CD14-positive monocyte (primary cell): Measurements from ENCODE around the gene FNDC3A. TPM values are rescaled to one million over a fixed set of nuclear protein-coding genes. Genes with fewer than 3 reads are reported as not detected.
"Not testable (repeated sequence)": the region's sequence is repeated elsewhere in the genome, so short reads cannot be mapped to it uniquely, and the experiment has no call there.

ENCODE experiments used
- DNase-seq, 3 donors: peaks; one replicate each; pipeline ENCODE4 v3.0.0-alpha.2; 2011 to 2022
- H2AFZ ChIP-seq: 2 replicates; pipeline ENCODE4 v1.6.0; 2012; ENCODE audit warnings: mild to moderate bottlenecking, low read depth, low read length, inconsistent platforms; ENCODE audit not compliant: insufficient read depth, poor library complexity, severe bottlenecking
- H3K27ac ChIP-seq, 2 donors: 1 replicate in 1 of 2; 2 replicates in 1 of 2; pipeline ENCODE4 v1.5.1; 2012 to 2013; ENCODE audit warnings: low read length in 2 of 2, control low read depth in 1 of 2, inconsistent platforms in 1 of 2, low read depth in 1 of 2, mild to moderate bottlenecking in 1 of 2
- H3K27me3 ChIP-seq, 2 donors: one replicate each; pipeline versions ENCODE4 v1.6.0 to v1.6.1; 2011 to 2013; ENCODE audit warnings: low read length in 2 of 2; ENCODE audit not compliant: control insufficient read depth in 2 of 2, insufficient read depth in 2 of 2
- H3K36me3 ChIP-seq, 2 donors: replicated peaks in 1 of 2; 1 replicate in 1 of 2; 2 replicates in 1 of 2; pipeline versions ENCODE4 v1.5.1 to v1.6.1; 2012 to 2013; ENCODE audit warnings: low read length in 2 of 2, control low read depth in 1 of 2, inconsistent platforms in 1 of 2, mild to moderate bottlenecking in 1 of 2; ENCODE audit not compliant: insufficient read depth in 2 of 2, control insufficient read depth in 1 of 2
- H3K4me1 ChIP-seq, 2 donors: 1 replicate in 1 of 2; 2 replicates in 1 of 2; pipeline versions ENCODE4 v1.5.1 to v1.6.1; 2012 to 2013; ENCODE audit warnings: low read length in 2 of 2, control low read depth in 1 of 2, inconsistent platforms in 1 of 2, mild to moderate bottlenecking in 1 of 2, moderate library complexity in 1 of 2; ENCODE audit not compliant: insufficient read depth in 2 of 2, control insufficient read depth in 1 of 2
- H3K4me2 ChIP-seq: replicated peaks from 2 replicates; pipeline ENCODE3; 2012; ENCODE audit warnings: low read length, moderate library complexity, mild to moderate bottlenecking; ENCODE audit not compliant: poor library complexity, severe bottlenecking; ENCODE audit errors: extremely low read depth
- H3K4me3 ChIP-seq, 3 experiments: fragments of 200-600 bp in 1 of 3; sonication (generic) in 1 of 3; replicated peaks in 1 of 3; 1 replicate in 2 of 3; 2 replicates in 1 of 3; pipeline ENCODE4 v1.5.1; 2011 to 2013; ENCODE audit warnings: low read length in 3 of 3, mild to moderate bottlenecking in 3 of 3, control low read depth in 2 of 3, low read depth in 2 of 3, inconsistent platforms in 1 of 3, moderate library complexity in 1 of 3
- H3K79me2 ChIP-seq: 2 replicates; pipeline ENCODE4 v1.6.0; 2012; ENCODE audit warnings: mild to moderate bottlenecking, control low read depth, inconsistent platforms, low read length, moderate library complexity; ENCODE audit not compliant: insufficient read depth
- H3K9ac ChIP-seq: 2 replicates; pipeline ENCODE4 v1.6.0; 2017; ENCODE audit warnings: low read length, mild to moderate bottlenecking; ENCODE audit not compliant: insufficient read depth, poor library complexity, severe bottlenecking
- H3K9me3 ChIP-seq, 2 donors: replicated peaks in 1 of 2; 1 replicate in 1 of 2; 2 replicates in 1 of 2; pipeline versions ENCODE4 v1.5.1 to v1.6.1; 2012 to 2013; ENCODE audit warnings: low read length in 2 of 2, control low read depth in 1 of 2; ENCODE audit not compliant: control insufficient read depth in 1 of 2, insufficient read depth in 1 of 2
- H4K20me1 ChIP-seq: 2 replicates; pipeline ENCODE4 v1.6.0; 2012; ENCODE audit warnings: mild to moderate bottlenecking, low read length, control low read depth, moderate library complexity; ENCODE audit not compliant: insufficient read depth
- H3K27ac Mint-ChIP-seq, 7 donors: one replicate each; pipeline ENCODE4 v1.8.0; 2020; ENCODE audit warnings: mild to moderate bottlenecking in 7 of 7, mixed read lengths in 7 of 7, moderate library complexity in 6 of 7, inconsistent platforms in 2 of 7
- H3K27me3 Mint-ChIP-seq, 3 donors: one replicate each; pipeline ENCODE4 v1.8.0; 2021 to 2022; ENCODE audit warnings: low read depth in 3 of 3, mild to moderate bottlenecking in 3 of 3, mixed read lengths in 3 of 3, moderate library complexity in 3 of 3, inconsistent platforms in 1 of 3
- H3K36me3 Mint-ChIP-seq, 2 donors: one replicate each; pipeline ENCODE4 v1.8.0; 2020; ENCODE audit warnings: mixed read lengths in 2 of 2, inconsistent platforms in 1 of 2, mild to moderate bottlenecking in 1 of 2
- H3K4me1 Mint-ChIP-seq: one replicate; pipeline ENCODE4 v1.8.0; 2020; ENCODE audit warnings: mild to moderate bottlenecking, mixed read lengths
- H3K4me3 Mint-ChIP-seq, 2 donors: one replicate each; pipeline ENCODE4 v1.8.0; 2020; ENCODE audit warnings: mild to moderate bottlenecking in 2 of 2, mixed read lengths in 2 of 2, moderate library complexity in 1 of 2
- H3K9me3 Mint-ChIP-seq, 7 donors: one replicate each; pipeline ENCODE4 v1.8.0; 2020 to 2022; ENCODE audit warnings: mixed read lengths in 7 of 7, mild to moderate bottlenecking in 6 of 7, moderate library complexity in 6 of 7, inconsistent platforms in 2 of 7
- WGBS: methylation state at CpG from one replicate; pipeline ENCODE4 v1.1.5; 2013; ENCODE audit warnings: missing lambda C conversion rate; ENCODE audit not compliant: insufficient coverage; 5-methylcytosine and 5-hydroxymethylcytosine counted together
- intact Hi-C, 2 donors: fragments of 100-400 bp; cut with micrococcal nuclease; formaldehyde crosslinking; loops; one replicate each; pipeline versions ENCODE4 v1.15.0 to v1.15.1; 2023
- polyA plus RNA-seq, 3 donors: library from polyadenylated mRNA; depleted of rRNA in 1 of 3; unstranded in 2 of 3; stranded (reverse) in 1 of 3; fragments of 300-500 nt in 2 of 3; fragments of >200 nt in 1 of 3; fragmentation: Illumina TruSeq in 2 of 3; gene quantifications; 1 replicate in 2 of 3; 2 replicates in 1 of 3; pipeline ENCODE4 v1.2.3, GENCODE V29; 2012 to 2021
- TF ChIP-seq, protein P1 (sequence below): fragments of 200-600 bp; IDR thresholded peaks from one replicate; pipeline ENCODE4 v1.8.0; 2022; ENCODE audit warnings: antibody characterized with exemption, mild to moderate bottlenecking

Gene FNDC3A
- polyA plus RNA-seq, 3 donors = 8.3 to 27.0 (median 12.0) TPM

DNA sequence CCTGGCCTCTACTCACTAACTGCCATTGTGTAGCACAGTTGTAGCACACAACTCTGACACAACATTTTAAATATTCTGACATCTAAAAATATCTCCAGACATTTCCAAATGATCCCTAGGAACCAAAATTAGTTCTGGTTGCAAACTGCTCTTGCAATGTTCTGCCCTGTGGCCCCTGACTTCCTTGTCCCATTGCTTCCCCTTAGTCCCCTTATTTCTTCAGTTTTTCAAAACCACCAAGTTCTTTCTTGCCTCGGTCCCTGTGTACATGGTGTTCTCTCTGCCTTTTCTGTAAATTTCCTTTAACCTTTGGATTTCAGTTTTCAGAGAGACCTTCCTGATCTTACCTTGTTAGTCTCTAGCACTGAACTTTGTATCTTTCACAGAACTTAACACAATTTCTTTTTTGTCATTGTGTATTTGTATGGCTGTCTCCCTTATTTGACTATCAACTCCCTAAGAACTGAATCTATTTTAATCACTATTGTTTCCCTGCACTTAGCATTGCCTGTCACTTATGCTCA, 156.8 kb downstream of the FNDC3A start:
- peaks cover 71% of the 10 kb centered on the region for H3K79me2 ChIP-seq
- Mint-ChIP-seq H3K27ac (peak overlapping the region; percentile 8 to 84 (median 74)), H3K9me3 (no peaks in the 10 kb centered on the region), H3K4me3 (peak overlapping the region in 1 of 2 donors; percentile 40), H3K27me3 (no peaks in the 10 kb centered on the region), H3K4me1 (peaks cover 30% of the 10 kb centered on the region), H3K36me3 (peaks cover 44 to 58% of the 10 kb centered on the region in 2 donors)
- H3K36me3 ChIP-seq = peaks cover 43 to 69% of the 10 kb centered on the region in 2 donors
- no peak overlapping the region for H3K9ac ChIP-seq
- TF ChIP-seq, protein P1, sequence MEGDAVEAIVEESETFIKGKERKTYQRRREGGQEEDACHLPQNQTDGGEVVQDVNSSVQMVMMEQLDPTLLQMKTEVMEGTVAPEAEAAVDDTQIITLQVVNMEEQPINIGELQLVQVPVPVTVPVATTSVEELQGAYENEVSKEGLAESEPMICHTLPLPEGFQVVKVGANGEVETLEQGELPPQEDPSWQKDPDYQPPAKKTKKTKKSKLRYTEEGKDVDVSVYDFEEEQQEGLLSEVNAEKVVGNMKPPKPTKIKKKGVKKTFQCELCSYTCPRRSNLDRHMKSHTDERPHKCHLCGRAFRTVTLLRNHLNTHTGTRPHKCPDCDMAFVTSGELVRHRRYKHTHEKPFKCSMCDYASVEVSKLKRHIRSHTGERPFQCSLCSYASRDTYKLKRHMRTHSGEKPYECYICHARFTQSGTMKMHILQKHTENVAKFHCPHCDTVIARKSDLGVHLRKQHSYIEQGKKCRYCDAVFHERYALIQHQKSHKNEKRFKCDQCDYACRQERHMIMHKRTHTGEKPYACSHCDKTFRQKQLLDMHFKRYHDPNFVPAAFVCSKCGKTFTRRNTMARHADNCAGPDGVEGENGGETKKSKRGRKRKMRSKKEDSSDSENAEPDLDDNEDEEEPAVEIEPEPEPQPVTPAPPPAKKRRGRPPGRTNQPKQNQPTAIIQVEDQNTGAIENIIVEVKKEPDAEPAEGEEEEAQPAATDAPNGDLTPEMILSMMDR = no peak
- peak overlapping the region in 1 of 3 experiments; percentile 18 for H3K4me3 ChIP-seq
- 0% methylated on average over 1 of the region's 1 CpG for WGBS
- H3K9me3 ChIP-seq = no peaks in the 10 kb centered on the region
- H3K4me2 ChIP-seq = peak overlapping the region; percentile 33
- H4K20me1 ChIP-seq = peaks cover 9% of the 10 kb centered on the region
- H3K4me1 ChIP-seq = peaks cover 14 to 17% of the 10 kb centered on the region in 2 donors
- intact Hi-C loops = no loop called here
- H3K27me3 ChIP-seq = no peaks in the 10 kb centered on the region
- H2AFZ ChIP-seq = no peak overlapping the region
- peak in 2 of 3 donors; percentile 8 to 20 for DNase-seq
- H3K27ac ChIP-seq = peak overlapping the region in 1 of 2 donors; percentile 55

- peaks cover 53% of the 10 kb centered on the region for H3K79me2 ChIP-seq
- no peak overlapping the region for H3K4me3 Mint-ChIP-seq
- H4K20me1 ChIP-seq = peaks cover 3% of the 10 kb centered on the region
- no peak overlapping the region for H3K9ac ChIP-seq
- H3K4me1 ChIP-seq = peaks cover 14 to 17% of the 10 kb centered on the region in 2 donors
- H3K9me3 ChIP-seq = no peaks in the 10 kb centered on the region
- peaks cover 30% of the 10 kb centered on the region for H3K4me1 Mint-ChIP-seq
- intact Hi-C loops = no loop called here
- H3K9me3 Mint-ChIP-seq = no peaks in the 10 kb centered on the region
- TF ChIP-seq, protein P1 = no peak
- no peak overlapping the region for H3K27ac Mint-ChIP-seq
- H3K27me3 ChIP-seq = no peaks in the 10 kb centered on the region
- no peaks in the 10 kb centered on the region for H3K27me3 Mint-ChIP-seq
- H3K27ac ChIP-seq = no peak overlapping the region
- no peak for DNase-seq
- WGBS = no CpG with 5 or more reads among the region's 3 CpGs
- peaks cover 54 to 69% of the 10 kb centered on the region in 2 donors for H3K36me3 Mint-ChIP-seq
- H3K36me3 ChIP-seq = peaks cover 57 to 69% of the 10 kb centered on the region in 2 donors
- no peak overlapping the region for H2AFZ ChIP-seq
- no peak overlapping the region for H3K4me3 ChIP-seq
- no peak overlapping the region for H3K4me2 ChIP-seq
Measured at GRCh38 chr13:49134305-49134704, 158.6 kb downstream of the FNDC3A start.

DNA sequence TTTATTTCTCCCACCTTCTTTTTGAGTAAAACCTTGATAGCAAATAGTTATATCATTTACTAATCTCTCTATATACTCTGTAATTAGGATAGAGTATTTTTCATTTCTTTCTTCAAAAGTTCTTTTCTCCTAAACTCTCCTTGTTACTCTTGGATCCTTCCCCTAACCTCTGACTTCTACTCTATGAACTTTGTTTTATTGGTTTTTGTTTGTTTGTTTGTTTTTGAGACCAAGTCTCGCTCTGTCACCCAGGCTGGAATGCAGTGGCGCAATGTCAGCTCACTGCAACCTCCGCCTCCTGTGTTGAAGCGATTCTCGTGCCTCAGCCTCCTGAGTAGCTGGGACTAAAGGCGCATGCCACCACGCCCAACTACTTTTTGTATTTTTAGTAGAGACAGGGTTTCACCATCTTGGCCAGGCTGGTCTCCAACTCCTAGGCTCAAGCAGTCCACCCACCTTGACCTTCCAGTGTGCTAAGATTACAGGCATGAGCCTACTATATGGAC, 161.5 kb downstream of the FNDC3A start:
- H3K9me3 ChIP-seq, H2AFZ ChIP-seq, H4K20me1 ChIP-seq, H3K27ac ChIP-seq, H3K4me3 ChIP-seq, intact Hi-C loops, H3K4me2 ChIP-seq, H3K9ac ChIP-seq, H3K4me1 ChIP-seq, H3K27me3 ChIP-seq, DNase-seq, H3K4me3 Mint-ChIP-seq, H3K9me3 Mint-ChIP-seq, H3K27me3 Mint-ChIP-seq: not testable (repeated sequence)
- Mint-ChIP-seq H3K4me1 (peaks cover 20% of the 10 kb centered on the region), H3K36me3 (peaks cover 52 to 68% of the 10 kb centered on the region in 2 donors), H3K27ac (peak overlapping the region in 1 of 7 donors; percentile 55)
- Histone ChIP-seq H3K36me3 (peaks cover 71 to 82% of the 10 kb centered on the region in 2 donors), H3K79me2 (peaks cover 35% of the 10 kb centered on the region)
- 94% methylated on average over 3 of the region's 7 CpGs for WGBS
